Epidermal melanocyte (primary cell): ENCODE data around the gene EFHC1.
"Not testable (repeated sequence)": the region's sequence is repeated elsewhere in the genome, so short reads cannot be mapped to it uniquely, and the experiment has no call there.

Source experiments
- DNase-seq: peaks from one replicate; pipeline ENCODE4 v3.0.0; 2011; ENCODE audit warnings: low spot score; ENCODE audit not compliant: insufficient read length

EFHC1 gene

GRCh38 chr6:52419809-52420667, at the start of gene EFHC1:
Gene EFHC1 (plus strand): TSS chr6:52420342. CDS start chr6:52420411, 69 bp downstream.
- DNase-seq, result peak; percentile 68

- no peak for DNase-seq
Measured at GRCh38 chr6:52371656-52372191, 48.4 kb upstream of the EFHC1 start.

- DNase-seq, result no peak
Measured at GRCh38 chr6:52373151-52373690, 46.9 kb upstream of the EFHC1 start.

GRCh38 chr6:52374247-52374646, 45.9 kb upstream of the EFHC1 start:
- no peak for DNase-seq

- DNase-seq, result no peak
Measured at GRCh38 chr6:52375780-52376556, 44.2 kb upstream of the EFHC1 start.

- no peak for DNase-seq
Measured at GRCh38 chr6:52376763-52377162, 43.4 kb upstream of the EFHC1 start.

- no peak for DNase-seq
Measured at GRCh38 chr6:52377538-52378221, 42.5 kb upstream of the EFHC1 start.

GRCh38 chr6:52381249-52381648, 38.9 kb upstream of the EFHC1 start:
- no peak for DNase-seq

- no peak for DNase-seq
Measured at GRCh38 chr6:52384145-52384766, 35.9 kb upstream of the EFHC1 start.

GRCh38 chr6:52385074-52385473, 35.1 kb upstream of the EFHC1 start:
- DNase-seq, result no peak

- not testable (repeated sequence) for DNase-seq
Measured at GRCh38 chr6:52388119-52388518, 32.0 kb upstream of the EFHC1 start.

GRCh38 chr6:52388790-52389189, 31.4 kb upstream of the EFHC1 start:
- no peak for DNase-seq

GRCh38 chr6:52389264-52389625, 30.9 kb upstream of the EFHC1 start:
- DNase-seq, result no peak

- DNase-seq, result no peak
Measured at GRCh38 chr6:52389626-52390360, 30.3 kb upstream of the EFHC1 start.

GRCh38 chr6:52390361-52390727, 29.8 kb upstream of the EFHC1 start:
- DNase-seq, result no peak

GRCh38 chr6:52391599-52391998, 28.5 kb upstream of the EFHC1 start:
- DNase-seq, result no peak

GRCh38 chr6:52392944-52393343, 27.2 kb upstream of the EFHC1 start:
- DNase-seq, result no peak

GRCh38 chr6:52393780-52394179, 26.4 kb upstream of the EFHC1 start:
- DNase-seq, result no peak

GRCh38 chr6:52394251-52394666, 25.9 kb upstream of the EFHC1 start:
- DNase-seq, result no peak

GRCh38 chr6:52395969-52396368, 24.2 kb upstream of the EFHC1 start:
- DNase-seq, result no peak
